ENCODE measurements around the gene SRGAP1. TPM values are rescaled to one million over a fixed set of nuclear protein-coding genes. Genes with fewer than 3 reads are reported as not detected.

SRGAP1 gene
- total RNA-seq, 1 donor from 2014 or later: 49.3 TPM

DNA sequence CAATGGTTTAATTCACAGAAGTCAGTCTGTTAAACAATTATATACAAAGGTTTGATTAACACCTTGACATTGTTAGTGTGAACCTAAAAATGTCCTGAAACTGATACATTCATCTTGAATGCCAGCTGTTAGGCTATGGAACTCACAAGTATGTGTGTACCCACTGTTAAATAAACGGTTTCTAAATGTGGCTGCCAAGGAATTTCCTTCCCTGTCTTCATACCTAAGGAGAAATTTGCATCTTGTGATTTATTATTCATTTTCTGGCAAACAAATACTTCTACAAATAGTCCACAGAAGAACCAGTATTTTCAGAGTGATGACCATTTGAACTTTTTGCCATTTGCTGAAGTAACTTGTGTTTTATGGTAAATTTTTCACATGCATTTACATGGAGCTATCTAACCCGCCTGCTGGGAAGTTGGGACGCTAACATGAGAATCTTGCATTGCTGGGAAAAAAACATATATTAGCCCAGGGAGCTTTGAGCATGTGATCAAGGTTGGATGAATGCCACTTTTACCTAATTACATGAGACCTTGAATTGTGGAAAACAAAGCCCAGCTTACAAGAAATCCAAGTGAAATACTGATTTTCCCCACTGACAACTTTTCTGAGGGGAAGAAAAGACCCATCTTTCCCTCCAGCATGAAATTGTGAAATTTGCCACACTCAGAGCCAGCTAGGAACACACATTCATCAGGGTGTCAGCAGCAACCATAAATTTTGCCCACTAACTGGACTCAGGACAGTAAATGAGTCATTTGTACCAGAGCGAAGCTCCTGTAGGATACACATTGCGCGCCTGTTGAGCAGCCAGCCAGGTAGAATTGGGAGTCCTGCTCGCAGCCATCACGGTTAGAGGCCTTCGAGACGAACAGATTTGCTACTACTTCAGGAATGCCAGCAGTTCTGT is 259.6 kb downstream of the SRGAP1 start:
- Mint-ChIP-seq H3K4me1 (ENCODE audit: unreplicated experiment) (no peaks in the 10 kb centered on the region), H3K27me3 (ENCODE audit: unreplicated experiment) (peaks cover 1% of the 10 kb centered on the region), H3K4me3 (ENCODE audit: unreplicated experiment) (no peak overlapping the region), H3K36me3 (ENCODE audit: low read depth, unreplicated experiment) (peaks cover 10% of the 10 kb centered on the region), H3K9me3 (ENCODE audit: unreplicated experiment) (no peaks in the 10 kb centered on the region), H3K27ac (ENCODE audit: unreplicated experiment) (no peak overlapping the region)
- DNase-seq (ENCODE audit: low spot score): no peak
- TF ChIP-seq, protein P1, sequence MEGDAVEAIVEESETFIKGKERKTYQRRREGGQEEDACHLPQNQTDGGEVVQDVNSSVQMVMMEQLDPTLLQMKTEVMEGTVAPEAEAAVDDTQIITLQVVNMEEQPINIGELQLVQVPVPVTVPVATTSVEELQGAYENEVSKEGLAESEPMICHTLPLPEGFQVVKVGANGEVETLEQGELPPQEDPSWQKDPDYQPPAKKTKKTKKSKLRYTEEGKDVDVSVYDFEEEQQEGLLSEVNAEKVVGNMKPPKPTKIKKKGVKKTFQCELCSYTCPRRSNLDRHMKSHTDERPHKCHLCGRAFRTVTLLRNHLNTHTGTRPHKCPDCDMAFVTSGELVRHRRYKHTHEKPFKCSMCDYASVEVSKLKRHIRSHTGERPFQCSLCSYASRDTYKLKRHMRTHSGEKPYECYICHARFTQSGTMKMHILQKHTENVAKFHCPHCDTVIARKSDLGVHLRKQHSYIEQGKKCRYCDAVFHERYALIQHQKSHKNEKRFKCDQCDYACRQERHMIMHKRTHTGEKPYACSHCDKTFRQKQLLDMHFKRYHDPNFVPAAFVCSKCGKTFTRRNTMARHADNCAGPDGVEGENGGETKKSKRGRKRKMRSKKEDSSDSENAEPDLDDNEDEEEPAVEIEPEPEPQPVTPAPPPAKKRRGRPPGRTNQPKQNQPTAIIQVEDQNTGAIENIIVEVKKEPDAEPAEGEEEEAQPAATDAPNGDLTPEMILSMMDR (IDR thresholded peaks at IDR 0.05; ENCODE audit: unreplicated experiment): no peak

DNA sequence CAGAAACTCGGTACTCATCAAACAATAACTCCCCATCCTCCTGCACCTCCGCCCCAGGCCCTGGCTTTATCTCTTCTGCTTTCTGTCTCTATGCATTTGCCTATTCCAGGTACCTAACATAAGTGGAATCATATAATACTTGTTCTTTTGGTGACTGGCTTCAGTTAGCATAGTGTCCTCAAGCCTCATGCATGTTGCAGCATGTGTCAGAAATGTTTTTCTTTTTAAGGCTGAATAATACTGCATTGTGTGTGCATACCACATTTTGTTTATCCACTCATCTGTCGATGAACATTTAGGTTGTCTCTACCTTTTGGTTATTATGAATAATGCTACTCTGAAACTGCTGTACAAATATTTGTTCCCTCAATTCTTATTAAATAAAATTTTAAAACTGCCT is 260.5 kb downstream of the SRGAP1 start:
- DNase-seq (ENCODE audit: low spot score): no peak
- H3K9me3 Mint-ChIP-seq (ENCODE audit: unreplicated experiment): no peaks in the 10 kb centered on the region
- H3K4me1 Mint-ChIP-seq (ENCODE audit: unreplicated experiment): no peaks in the 10 kb centered on the region
- H3K27ac Mint-ChIP-seq (ENCODE audit: unreplicated experiment): no peak overlapping the region
- TF ChIP-seq, protein P1 (IDR thresholded peaks at IDR 0.05; ENCODE audit: unreplicated experiment): no peak
- H3K36me3 Mint-ChIP-seq (ENCODE audit: low read depth, unreplicated experiment): peaks cover 10% of the 10 kb centered on the region
- H3K27me3 Mint-ChIP-seq (ENCODE audit: unreplicated experiment): peaks cover 2% of the 10 kb centered on the region
- H3K4me3 Mint-ChIP-seq (ENCODE audit: unreplicated experiment): peak overlapping the region; percentile 18

DNA sequence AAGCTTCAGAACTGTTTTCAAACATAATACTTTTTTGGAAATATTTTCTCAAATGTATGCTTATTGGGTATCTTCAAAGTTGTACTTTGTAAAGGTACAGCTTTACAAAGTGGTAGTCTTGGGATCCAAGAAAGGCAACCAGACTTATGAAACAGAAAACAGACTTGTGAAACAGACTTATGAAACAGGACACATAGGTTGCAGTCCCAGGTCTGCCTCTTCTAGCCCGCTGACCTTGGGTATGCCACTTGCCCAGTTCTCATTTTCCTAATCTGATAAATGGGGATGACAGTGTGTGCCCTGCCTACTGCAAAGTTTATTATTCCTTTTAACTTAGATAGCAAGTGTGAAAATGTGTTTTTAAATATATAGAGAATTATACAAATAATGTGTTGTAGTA is 263.3 kb downstream of the SRGAP1 start:
- H3K4me3 Mint-ChIP-seq (ENCODE audit: unreplicated experiment): no peak overlapping the region
- H3K27me3 Mint-ChIP-seq (ENCODE audit: unreplicated experiment): peaks cover 4% of the 10 kb centered on the region
- H3K27ac Mint-ChIP-seq (ENCODE audit: unreplicated experiment): no peak overlapping the region
- no peaks in the 10 kb centered on the region for H3K9me3 Mint-ChIP-seq (ENCODE audit: unreplicated experiment)
- DNase-seq (ENCODE audit: low spot score): no peak
- peaks cover 27% of the 10 kb centered on the region for H3K36me3 Mint-ChIP-seq (ENCODE audit: low read depth, unreplicated experiment)
- TF ChIP-seq, protein P1 (IDR thresholded peaks at IDR 0.05; ENCODE audit: unreplicated experiment): no peak
- H3K4me1 Mint-ChIP-seq (ENCODE audit: unreplicated experiment): no peaks in the 10 kb centered on the region

DNA sequence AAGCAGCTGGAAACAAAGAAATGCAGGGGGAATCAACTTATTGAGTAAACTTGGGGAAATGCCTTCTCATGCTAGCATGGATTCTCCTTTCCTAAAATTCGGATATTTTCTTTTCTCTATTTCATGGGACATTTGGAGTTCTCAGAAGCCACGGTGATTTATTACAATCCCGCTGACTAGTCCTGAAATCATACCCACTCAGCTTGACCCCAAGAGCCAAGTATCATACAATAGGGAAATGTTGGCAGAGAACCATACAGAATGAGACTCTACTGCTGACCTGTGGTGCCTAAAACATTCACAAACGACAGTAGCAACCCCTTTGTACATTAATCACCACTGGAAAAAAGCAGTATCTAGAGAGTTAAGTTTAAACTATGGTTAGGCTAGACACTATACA is 265.2 kb downstream of the SRGAP1 start:
- H3K4me1 Mint-ChIP-seq (ENCODE audit: unreplicated experiment): no peaks in the 10 kb centered on the region
- no peaks in the 10 kb centered on the region for H3K9me3 Mint-ChIP-seq (ENCODE audit: unreplicated experiment)
- no peak overlapping the region for H3K4me3 Mint-ChIP-seq (ENCODE audit: unreplicated experiment)
- DNase-seq (ENCODE audit: low spot score): no peak
- H3K36me3 Mint-ChIP-seq (ENCODE audit: low read depth, unreplicated experiment): peaks cover 32% of the 10 kb centered on the region
- TF ChIP-seq, protein P1 (IDR thresholded peaks at IDR 0.05; ENCODE audit: unreplicated experiment): no peak
- H3K27me3 Mint-ChIP-seq (ENCODE audit: unreplicated experiment): peaks cover 4% of the 10 kb centered on the region
- H3K27ac Mint-ChIP-seq (ENCODE audit: unreplicated experiment): no peak overlapping the region

DNA sequence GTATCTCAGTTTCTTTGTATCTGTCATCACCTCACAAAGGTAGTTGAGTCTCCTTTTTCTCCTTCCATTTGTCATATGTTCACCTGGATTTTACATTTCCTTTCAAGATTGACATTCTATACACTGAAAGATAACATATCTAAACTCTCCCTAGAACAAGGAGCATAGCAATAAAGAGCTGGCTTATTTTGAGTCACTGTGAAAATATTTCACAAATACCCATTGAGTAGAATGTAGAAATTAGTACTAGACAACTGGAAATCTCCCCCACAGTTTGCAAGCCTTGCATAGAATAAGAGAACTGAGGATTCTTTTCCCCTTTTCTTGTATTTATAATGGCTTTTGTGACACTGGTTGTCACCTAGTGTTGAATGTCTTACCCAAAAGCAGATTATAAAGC is 266.4 kb downstream of the SRGAP1 start:
- Mint-ChIP-seq H3K27ac (ENCODE audit: unreplicated experiment) (no peak overlapping the region), H3K4me3 (ENCODE audit: unreplicated experiment) (no peak overlapping the region), H3K9me3 (ENCODE audit: unreplicated experiment) (no peaks in the 10 kb centered on the region), H3K4me1 (ENCODE audit: unreplicated experiment) (no peaks in the 10 kb centered on the region), H3K27me3 (ENCODE audit: unreplicated experiment) (peaks cover 2% of the 10 kb centered on the region), H3K36me3 (ENCODE audit: low read depth, unreplicated experiment) (peaks cover 32% of the 10 kb centered on the region)
- TF ChIP-seq, protein P1 (IDR thresholded peaks at IDR 0.05; ENCODE audit: unreplicated experiment): no peak
- no peak for DNase-seq (ENCODE audit: low spot score)

Measured in endothelial cell (in vitro differentiated cells).